ENCODE data around the gene FAM120B.
"Not testable (repeated sequence)": the region's sequence is repeated elsewhere in the genome, so short reads cannot be mapped to it uniquely, and the experiment has no call there.

FAM120B gene, protein sequence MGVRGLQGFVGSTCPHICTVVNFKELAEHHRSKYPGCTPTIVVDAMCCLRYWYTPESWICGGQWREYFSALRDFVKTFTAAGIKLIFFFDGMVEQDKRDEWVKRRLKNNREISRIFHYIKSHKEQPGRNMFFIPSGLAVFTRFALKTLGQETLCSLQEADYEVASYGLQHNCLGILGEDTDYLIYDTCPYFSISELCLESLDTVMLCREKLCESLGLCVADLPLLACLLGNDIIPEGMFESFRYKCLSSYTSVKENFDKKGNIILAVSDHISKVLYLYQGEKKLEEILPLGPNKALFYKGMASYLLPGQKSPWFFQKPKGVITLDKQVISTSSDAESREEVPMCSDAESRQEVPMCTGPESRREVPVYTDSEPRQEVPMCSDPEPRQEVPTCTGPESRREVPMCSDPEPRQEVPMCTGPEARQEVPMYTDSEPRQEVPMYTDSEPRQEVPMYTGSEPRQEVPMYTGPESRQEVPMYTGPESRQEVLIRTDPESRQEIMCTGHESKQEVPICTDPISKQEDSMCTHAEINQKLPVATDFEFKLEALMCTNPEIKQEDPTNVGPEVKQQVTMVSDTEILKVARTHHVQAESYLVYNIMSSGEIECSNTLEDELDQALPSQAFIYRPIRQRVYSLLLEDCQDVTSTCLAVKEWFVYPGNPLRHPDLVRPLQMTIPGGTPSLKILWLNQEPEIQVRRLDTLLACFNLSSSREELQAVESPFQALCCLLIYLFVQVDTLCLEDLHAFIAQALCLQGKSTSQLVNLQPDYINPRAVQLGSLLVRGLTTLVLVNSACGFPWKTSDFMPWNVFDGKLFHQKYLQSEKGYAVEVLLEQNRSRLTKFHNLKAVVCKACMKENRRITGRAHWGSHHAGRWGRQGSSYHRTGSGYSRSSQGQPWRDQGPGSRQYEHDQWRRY

DNA sequence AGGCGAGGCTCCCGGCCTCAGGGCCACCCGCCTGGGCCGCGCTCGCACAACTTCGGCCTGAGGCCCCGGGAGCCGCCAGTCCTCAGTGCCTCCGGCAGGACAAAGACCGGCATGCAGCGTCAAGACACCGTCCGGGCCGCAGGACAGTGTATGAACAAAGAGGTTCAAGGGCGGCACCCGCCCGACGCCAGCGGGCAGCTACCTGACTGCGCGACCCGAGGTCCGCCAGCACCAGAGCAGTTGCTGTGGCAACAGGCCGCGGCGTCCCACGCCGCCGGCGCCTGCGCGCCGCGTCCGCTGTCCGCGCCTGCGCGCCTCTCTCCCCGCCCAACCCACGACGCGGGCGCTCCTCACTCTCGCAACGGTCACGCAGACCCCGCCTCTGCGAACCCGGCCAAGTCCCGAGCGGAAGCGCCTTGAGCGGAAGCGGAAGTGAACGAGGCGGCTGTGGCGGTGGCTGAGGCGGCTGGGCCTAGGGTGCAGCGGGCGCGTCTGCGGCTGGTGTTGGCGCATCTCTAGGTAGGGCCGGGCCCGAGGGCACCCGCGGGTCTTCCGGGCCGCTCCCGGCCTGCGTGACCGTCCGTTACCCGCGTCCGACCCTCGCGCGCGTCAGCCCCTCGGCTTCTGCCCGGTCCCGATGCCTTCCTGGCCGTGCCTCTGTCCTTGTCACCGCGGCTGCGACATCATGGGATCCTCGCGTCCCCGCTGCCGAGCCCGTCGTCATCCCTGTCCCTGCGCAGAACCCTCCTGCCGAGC lies at the start of gene FAM120B:
FAM120B (plus strand) TSS at position 435 of the 756 bp plus-strand sequence. CDS start 10,633 bp downstream, outside the sequence.
- DNase-seq (ENCODE audit: low read depth) = peak; percentile 84

DNA sequence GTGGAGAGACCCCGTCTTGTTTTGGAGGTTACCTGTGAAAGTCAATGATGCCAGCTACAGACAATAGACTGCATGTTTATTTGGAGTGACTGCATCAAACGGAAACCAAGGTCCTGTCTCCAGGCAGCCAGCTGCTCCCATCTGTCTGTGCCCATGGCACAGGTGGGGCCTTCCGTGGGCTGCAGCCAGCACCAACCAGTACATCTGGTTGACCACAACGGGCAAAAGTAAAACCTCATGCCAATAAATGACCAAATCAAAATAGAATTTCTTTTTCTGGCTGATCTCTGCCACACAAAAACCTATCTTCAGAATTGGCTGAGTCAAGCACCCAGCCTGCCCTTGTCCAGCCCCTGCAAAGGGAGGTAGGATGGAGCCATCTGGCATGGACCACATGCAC lies 49.2 kb upstream of the FAM120B start:
- DNase-seq (ENCODE audit: low read depth) = no peak

DNA sequence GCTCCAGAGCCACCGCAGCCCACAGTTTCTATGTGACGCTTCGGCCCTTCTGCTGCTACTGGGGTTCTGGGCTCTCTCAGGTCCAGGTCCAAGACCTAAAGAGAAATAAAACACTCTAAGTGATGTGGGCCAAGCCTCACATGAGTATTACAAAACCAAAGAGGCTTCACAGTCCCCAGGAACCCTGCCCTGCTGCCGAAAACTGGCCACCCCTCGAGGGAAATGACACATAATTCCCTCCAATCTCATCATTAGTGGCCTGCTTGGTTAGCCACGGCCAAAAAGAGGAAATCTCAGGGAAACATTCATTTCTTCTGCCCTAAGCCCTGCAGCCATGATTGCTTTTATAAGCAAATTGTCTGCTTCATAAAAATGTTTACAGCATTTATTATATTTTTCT lies 48.2 kb upstream of the FAM120B start:
- DNase-seq (ENCODE audit: low read depth) = no peak

- no peak for DNase-seq (ENCODE audit: low read depth)
Observed at GRCh38 chr6:170259278-170259677, 47.3 kb upstream of the FAM120B start.

- DNase-seq (ENCODE audit: low read depth) = no peak
Observed at GRCh38 chr6:170260686-170261085, 45.9 kb upstream of the FAM120B start.

DNA sequence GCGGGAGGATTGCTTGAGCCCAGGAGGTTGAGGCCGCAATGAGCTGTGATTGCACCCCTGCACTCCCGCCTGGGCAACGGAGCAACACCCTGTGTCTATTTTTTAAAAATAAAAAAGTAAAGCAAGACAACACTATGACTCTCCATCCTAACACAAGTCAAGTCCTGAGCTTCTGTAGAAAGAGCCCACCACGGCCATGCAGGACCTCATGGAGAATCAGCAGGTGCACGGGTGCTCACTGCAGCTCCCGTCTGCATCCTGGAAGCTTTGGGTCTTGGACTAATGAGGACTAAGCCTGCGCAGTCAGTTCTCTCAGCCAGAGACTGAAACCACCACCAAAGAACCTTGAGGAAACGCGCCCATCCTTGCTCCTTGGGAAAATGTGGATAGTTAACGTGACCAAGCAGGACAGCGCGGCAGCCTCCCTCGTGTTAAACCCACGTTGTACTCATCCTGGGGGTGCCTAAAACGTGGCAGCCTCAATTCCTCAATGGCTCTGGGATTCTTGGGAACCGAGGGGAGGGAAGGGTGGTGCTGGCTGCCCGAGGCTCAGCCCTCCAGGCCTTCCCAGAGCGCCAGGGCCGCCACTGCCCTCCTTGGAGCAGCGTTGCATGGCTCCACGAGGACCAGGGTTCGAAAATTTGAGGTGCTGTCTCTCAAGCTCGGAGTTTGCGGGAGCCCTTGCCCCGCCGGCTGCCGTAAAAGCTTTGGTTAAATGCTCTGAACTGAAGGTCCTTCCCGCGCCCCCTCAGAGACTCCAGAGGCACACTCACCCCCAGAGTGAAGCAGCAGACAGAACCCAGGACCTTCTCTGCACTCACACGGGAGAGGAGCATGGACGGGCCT lies 44.7 kb upstream of the FAM120B start:
- no peak for DNase-seq (ENCODE audit: low read depth)

DNA sequence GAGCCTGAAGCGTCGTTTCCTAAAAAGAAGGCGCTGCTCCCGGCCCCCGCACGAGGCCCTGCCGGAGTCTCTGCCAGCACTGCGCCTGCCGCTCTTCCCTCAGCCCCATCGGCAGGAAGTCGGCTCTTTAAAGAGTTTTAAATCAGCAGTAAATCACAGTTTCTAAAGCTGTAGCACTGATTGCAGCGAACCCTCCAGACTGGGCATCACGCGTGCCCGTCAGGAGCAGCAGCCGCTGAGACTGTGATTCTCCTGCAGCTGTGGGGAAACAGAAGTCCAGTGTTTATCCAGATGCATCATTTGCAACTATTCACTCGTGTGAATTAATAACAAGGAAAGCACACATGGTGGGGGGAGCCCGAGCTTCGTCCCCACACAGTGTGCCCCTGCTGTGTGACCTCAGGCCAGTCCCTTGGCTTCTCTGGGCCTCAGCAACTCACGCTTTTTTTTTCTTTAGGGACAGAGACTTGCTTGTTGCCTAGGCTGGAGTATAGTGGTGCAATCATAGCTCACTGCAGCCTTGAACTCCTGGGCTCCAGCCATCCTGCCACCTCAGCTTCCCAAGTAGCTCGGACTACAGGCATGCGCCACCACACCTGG lies 44.0 kb upstream of the FAM120B start:
- no peak for DNase-seq (ENCODE audit: low read depth)

DNA sequence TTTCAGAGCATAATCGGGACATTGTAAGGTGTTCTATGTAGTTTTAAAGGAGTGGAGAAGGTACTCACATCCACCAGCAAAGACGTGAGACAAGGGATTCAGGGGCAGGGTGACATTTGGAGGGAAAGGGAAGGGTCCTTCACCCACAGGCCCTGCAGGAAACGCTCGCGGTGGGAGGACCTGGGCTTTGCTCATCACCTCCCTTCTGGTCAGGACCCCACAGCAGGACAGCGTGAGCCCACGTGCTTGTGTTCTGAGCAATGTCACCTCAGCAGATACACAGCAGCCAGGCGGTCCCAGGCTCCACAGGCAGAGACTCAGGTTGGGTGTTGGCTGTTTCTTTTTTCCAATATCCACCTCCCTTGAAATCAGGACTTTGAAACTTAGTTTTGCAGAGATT lies 43.1 kb upstream of the FAM120B start:
- no peak for DNase-seq (ENCODE audit: low read depth)

- DNase-seq (ENCODE audit: low read depth) = no peak
Observed at GRCh38 chr6:170264086-170264485, 42.5 kb upstream of the FAM120B start.

- DNase-seq (ENCODE audit: low read depth) = not testable (repeated sequence)
Observed at GRCh38 chr6:170264644-170265043, 41.9 kb upstream of the FAM120B start.

- no peak for DNase-seq (ENCODE audit: low read depth)
Observed at GRCh38 chr6:170265655-170266054, 40.9 kb upstream of the FAM120B start.

- DNase-seq (ENCODE audit: low read depth) = no peak
Observed at GRCh38 chr6:170266061-170266825, 40.3 kb upstream of the FAM120B start.

GRCh38 chr6:170267688-170268087 lies 38.9 kb upstream of the FAM120B start:
- DNase-seq (ENCODE audit: low read depth) = no peak

DNA sequence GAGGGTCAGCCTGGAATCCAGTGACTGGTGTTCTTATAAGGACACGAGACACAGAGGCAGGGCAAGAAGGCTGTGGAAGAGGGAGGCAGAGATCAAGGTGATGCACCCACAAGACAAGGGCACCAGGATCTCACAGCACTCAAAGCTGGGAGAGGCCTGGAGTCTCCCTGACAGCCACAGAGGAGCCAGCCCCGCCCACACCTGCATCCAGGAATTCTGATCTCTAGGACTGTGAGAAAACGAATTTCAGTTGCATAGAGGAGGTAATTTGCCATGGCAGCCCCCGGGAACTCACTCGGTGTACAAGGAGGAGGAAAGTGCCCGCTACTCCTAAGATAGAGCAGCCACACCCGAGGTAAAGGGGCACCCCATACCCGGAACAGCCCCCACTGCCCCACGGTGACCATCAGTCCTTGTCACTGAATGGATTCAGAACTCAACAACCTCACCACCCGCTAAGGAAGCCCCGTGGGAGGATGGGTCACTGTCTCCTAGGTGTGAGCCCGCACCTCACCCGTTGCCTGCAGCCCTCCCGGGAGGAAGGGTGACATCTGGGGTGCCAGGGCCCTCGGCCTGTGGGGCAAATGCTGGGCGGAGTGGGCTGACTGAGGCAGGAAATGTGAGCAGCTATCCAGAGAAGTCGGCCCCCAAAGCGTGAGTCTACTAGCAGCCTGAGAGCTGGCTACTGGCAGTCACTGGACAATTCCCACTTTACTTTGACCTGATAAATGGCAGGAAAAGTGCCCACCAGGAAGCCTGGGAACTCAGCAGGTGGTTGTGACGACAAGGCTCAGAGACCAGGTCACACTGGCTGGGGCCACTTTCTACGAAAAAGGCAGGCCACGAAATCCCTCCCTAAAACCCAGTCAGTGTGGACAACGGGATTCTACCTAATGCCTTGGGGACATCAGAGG lies 38.1 kb upstream of the FAM120B start:
- DNase-seq (ENCODE audit: low read depth) = no peak

GRCh38 chr6:170269151-170269845 lies 37.3 kb upstream of the FAM120B start:
- no peak for DNase-seq (ENCODE audit: low read depth)

DNA sequence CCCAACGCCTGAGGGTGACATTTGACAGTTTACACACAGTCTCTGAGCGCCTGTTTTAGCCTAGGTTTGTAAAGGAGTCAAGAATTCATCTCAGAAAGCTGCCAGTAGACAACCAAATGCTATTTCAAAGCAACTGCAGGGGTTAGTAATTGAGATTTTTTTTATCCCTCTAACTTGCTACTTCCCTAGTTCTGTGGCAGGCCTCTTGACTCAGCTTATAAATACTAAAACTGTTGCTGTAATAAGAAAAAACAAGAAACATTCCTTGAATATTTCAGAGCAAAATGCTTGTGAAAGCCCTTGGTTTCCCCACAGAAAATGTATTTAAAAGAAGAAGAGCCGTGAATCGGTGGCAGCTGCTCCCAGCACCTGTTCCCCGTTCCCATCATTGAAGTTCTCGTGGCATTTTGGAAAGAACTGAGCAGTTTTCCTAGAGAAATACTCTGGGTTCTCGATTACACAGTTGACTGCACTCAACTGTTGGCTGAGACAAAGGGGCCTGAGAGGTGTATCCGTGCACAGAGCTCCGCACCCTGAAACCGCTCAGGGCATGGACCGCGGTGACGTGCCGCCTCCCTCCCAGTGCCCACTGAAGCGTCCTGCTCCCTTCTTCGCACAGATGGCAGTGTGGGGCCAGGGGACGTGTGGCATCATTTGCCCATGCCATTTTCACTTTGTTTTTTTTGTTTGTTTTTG lies 36.6 kb upstream of the FAM120B start:
- DNase-seq (ENCODE audit: low read depth) = no peak

GRCh38 chr6:170270984-170271593 lies 35.5 kb upstream of the FAM120B start:
- no peak for DNase-seq (ENCODE audit: low read depth)

Data from fibroblast of the conjunctiva (primary cell).